HepG2 (cell line): ENCODE results near the gene WNK1.

Experiments used
- HNF4A ChIP-seq: sonication (generic); formaldehyde crosslinking; IDR thresholded peaks from 2 replicates; pipeline ENCODE4 v1.4.0; 2020; ENCODE audit warnings: missing genetic modification reagents
- ZNF205 ChIP-seq: IDR thresholded peaks from 2 replicates; pipeline ENCODE4 v1.6.1; 2018; ENCODE audit warnings: missing biosample characterization, missing genetic modification reagents

- no peak for TF ChIP-seq ZNF205 (CRISPR knock-in tag)
- no peak for TF ChIP-seq HNF4A (CRISPR knock-in tag)
These were observed 18.1 kb downstream of the WNK1 start for GRCh38 chr12:770479-770878.
